A673 (cell line): ENCODE results near the gene CPSF7. TPM values are rescaled to one million over a fixed set of nuclear protein-coding genes. Genes with fewer than 3 reads are reported as not detected.

Experiments used
- BruUV-seq: library from RNA; stranded (reverse); fragments of 400-500 nt; replicated peaks from 2 replicates; lab custom pipeline; 2021; lab: Mats Ljungman, UMichigan
- CTCF ChIA-PET: fragments of 300-600 bp; sonication (Branson Sonifier 250); formaldehyde crosslinking; loops from one replicate; lab custom pipeline; 2022; ENCODE audit warnings: antibody characterized with exemption; lab: Charles Lee
- POLR2A ChIA-PET: fragments of 300-600 bp; sonication (Branson Sonifier 250); formaldehyde crosslinking; loops from one replicate; lab custom pipeline; 2022; ENCODE audit warnings: antibody characterized with exemption; ENCODE audit not compliant: low non-redundant PET; lab: Charles Lee
- DNase-seq: peaks from one replicate; pipeline ENCODE4 v3.0.0-alpha.2; 2015; ENCODE audit warnings: low spot score
- H3K27ac ChIP-seq: fragments of 200-600 bp; sonication (generic); 2 replicates; pipeline ENCODE4 v1.5.1; 2016; ENCODE audit warnings: mixed run types, low read depth, mild to moderate bottlenecking, mixed read lengths, antibody characterized with exemption, low read length; ENCODE audit not compliant: poor library complexity, severe bottlenecking
- H3K27me3 ChIP-seq: fragments of 200-600 bp; sonication (generic); replicated peaks from 2 replicates; pipeline ENCODE4 v1.6.1; 2017; ENCODE audit warnings: mixed run types, low read depth, mild to moderate bottlenecking, mixed read lengths, antibody characterized with exemption, low read length; ENCODE audit not compliant: insufficient read depth, poor library complexity
- H3K36me3 ChIP-seq: fragments of 200-600 bp; sonication (generic); 2 replicates; pipeline ENCODE4 v1.6.1; 2016; ENCODE audit warnings: mixed run types, mild to moderate bottlenecking, mixed read lengths, antibody characterized with exemption, low read length; ENCODE audit not compliant: insufficient read depth, poor library complexity, severe bottlenecking
- H3K4me1 ChIP-seq: fragments of 200-600 bp; sonication (generic); 2 replicates; pipeline ENCODE4 v1.6.1; 2017; ENCODE audit warnings: mixed run types, mild to moderate bottlenecking, mixed read lengths, antibody characterized with exemption, low read length; ENCODE audit not compliant: insufficient read depth, poor library complexity, severe bottlenecking
- H3K4me3 ChIP-seq: fragments of 200-600 bp; sonication (generic); 2 replicates; pipeline ENCODE4 v1.5.1; 2016; ENCODE audit warnings: low read depth, mixed run types, mild to moderate bottlenecking, mixed read lengths, low read length; ENCODE audit not compliant: poor library complexity, severe bottlenecking
- H3K9me3 ChIP-seq: fragments of 200-600 bp; sonication (generic); 2 replicates; pipeline ENCODE4 v1.6.1; 2016; ENCODE audit warnings: mixed run types, low read depth, mild to moderate bottlenecking, mixed read lengths, antibody characterized with exemption, low read length; ENCODE audit not compliant: poor library complexity, severe bottlenecking
- EZH2 ChIP-seq: fragments of 200-600 bp; sonication (generic); IDR thresholded peaks from 2 replicates; pipeline ENCODE4 v1.6.1; 2017; ENCODE audit warnings: borderline replicate concordance, low read depth, mild to moderate bottlenecking, mixed read lengths, antibody characterized with exemption, low read length; ENCODE audit not compliant: poor library complexity, severe bottlenecking
- intact Hi-C: fragments of 100-400 bp; cut with micrococcal nuclease; formaldehyde crosslinking; loops from one replicate; pipeline ENCODE4 v1.10.0; 2022; ENCODE audit not compliant: unreplicated experiment
- total RNA-seq: library from RNA; stranded (reverse); gene quantifications from 2 replicates; pipeline ENCODE4 v1.2.3, GENCODE V29; 2021
- TF ChIP-seq, protein P1 (sequence below): fragments of 300-800, 200-600 bp; sonication (generic); conservative IDR thresholded peaks from 2 replicates; pipeline ENCODE4 v1.5.1; 2017; ENCODE audit warnings: low read depth, mild to moderate bottlenecking, antibody characterized with exemption, low read length, moderate library complexity, mixed read lengths

Gene CPSF7
- total RNA-seq, 1 experiment from 2014 or later: 162 TPM

GRCh38 chr11:61418136-61418535 is 11.6 kb downstream of the CPSF7 start:
- no peak for DNase-seq
- H3K4me3 ChIP-seq: no peak overlapping the region
- no peaks in the 10 kb centered on the region for H3K27me3 ChIP-seq
- ChIA-PET POLR2A (no interaction called here), CTCF (no interaction called here)
- H3K4me1 ChIP-seq: no peaks in the 10 kb centered on the region
- H3K36me3 ChIP-seq: peaks cover 98% of the 10 kb centered on the region
- no TSS peak for BruUV-seq
- no peak overlapping the region for H3K27ac ChIP-seq
- H3K9me3 ChIP-seq: no peaks in the 10 kb centered on the region
- intact Hi-C loops: no loop called here
- TF ChIP-seq EZH2: no peak
- TF ChIP-seq, protein P1, sequence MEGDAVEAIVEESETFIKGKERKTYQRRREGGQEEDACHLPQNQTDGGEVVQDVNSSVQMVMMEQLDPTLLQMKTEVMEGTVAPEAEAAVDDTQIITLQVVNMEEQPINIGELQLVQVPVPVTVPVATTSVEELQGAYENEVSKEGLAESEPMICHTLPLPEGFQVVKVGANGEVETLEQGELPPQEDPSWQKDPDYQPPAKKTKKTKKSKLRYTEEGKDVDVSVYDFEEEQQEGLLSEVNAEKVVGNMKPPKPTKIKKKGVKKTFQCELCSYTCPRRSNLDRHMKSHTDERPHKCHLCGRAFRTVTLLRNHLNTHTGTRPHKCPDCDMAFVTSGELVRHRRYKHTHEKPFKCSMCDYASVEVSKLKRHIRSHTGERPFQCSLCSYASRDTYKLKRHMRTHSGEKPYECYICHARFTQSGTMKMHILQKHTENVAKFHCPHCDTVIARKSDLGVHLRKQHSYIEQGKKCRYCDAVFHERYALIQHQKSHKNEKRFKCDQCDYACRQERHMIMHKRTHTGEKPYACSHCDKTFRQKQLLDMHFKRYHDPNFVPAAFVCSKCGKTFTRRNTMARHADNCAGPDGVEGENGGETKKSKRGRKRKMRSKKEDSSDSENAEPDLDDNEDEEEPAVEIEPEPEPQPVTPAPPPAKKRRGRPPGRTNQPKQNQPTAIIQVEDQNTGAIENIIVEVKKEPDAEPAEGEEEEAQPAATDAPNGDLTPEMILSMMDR: no peak

- Histone ChIP-seq H3K36me3 (peaks cover 100% of the 10 kb centered on the region), H3K4me1 (no peaks in the 10 kb centered on the region), H3K27ac (no peak overlapping the region), H3K27me3 (no peaks in the 10 kb centered on the region), H3K9me3 (no peaks in the 10 kb centered on the region), H3K4me3 (no peak overlapping the region)
- CTCF ChIA-PET: no interaction called here
- intact Hi-C loops: no loop called here
- DNase-seq: no peak
- BruUV-seq: no TSS peak
- TF ChIP-seq, protein P1: no peak
- TF ChIP-seq EZH2: no peak
- POLR2A ChIA-PET: no interaction called here
Measured at GRCh38 chr11:61417670-61418069, 12.1 kb downstream of the CPSF7 start.

GRCh38 chr11:61416941-61417340 is 12.8 kb downstream of the CPSF7 start:
- POLR2A ChIA-PET: no interaction called here

More at GRCh38 chr11:61416941-61417340, 12.8 kb downstream of the CPSF7 start:
- H3K9me3 ChIP-seq: no peaks in the 10 kb centered on the region
- DNase-seq: no peak
- no peak overlapping the region for H3K27ac ChIP-seq
- no peaks in the 10 kb centered on the region for H3K27me3 ChIP-seq
- H3K4me1 ChIP-seq: no peaks in the 10 kb centered on the region
- TF ChIP-seq, protein P1: no peak
- TF ChIP-seq EZH2: no peak
- peaks cover 100% of the 10 kb centered on the region for H3K36me3 ChIP-seq
- no peak overlapping the region for H3K4me3 ChIP-seq
- no TSS peak for BruUV-seq
- CTCF ChIA-PET: no interaction called here
- intact Hi-C loops: no loop called here
